ENCODE data around the gene CCL23. TPM values are rescaled to one million over a fixed set of nuclear protein-coding genes. Genes with fewer than 3 reads are reported as not detected.
A peak's percentile ranks its signal among the peaks of the same experiment; 100 is the strongest.

The CCL23 gene
- total RNA-seq, 4 donors from 2014 or later: 1.2 to 12.9 (median 7.3) TPM; not detected in 1

DNA sequence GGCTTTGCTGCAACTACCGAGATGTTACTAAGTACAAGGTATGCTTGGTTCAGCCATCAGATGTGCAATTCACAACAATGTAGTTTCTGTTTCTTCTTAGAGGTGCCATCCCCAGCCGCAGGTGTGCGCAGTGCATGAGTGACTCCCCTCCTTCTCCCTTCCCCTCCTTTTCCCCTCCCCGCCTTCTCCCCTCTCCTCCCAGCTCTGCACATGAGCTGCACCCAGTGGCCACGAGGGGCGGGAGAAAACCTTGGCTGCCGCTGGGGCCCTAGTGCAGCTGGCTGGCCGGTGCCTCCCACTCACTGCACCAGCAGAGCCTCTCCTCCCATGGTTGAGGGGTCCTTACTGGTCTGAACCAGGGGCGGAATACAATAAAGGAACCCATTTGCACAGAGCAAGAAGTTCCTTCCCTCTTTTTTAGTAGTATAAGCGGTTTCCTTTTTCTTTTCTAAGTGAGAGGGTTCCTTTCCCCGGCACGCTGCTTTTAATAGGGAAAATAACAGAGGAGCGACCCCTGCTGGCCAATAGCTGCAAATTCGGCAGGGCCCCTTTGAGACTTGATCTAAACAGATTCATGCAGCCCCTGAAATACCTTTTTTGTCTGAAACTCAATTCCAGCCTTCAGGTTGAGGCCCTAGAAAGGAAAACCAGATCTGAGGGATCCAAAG is 8.6 kb downstream of the CCL23 start:
- no peak overlapping the region for H3K4me3 ChIP-seq
- no peaks in the 10 kb centered on the region for H3K36me3 ChIP-seq
- TF ChIP-seq POLR2AphosphoS5 (IDR thresholded peaks at IDR 0.05) (no peak), POLR2A (IDR thresholded peaks at IDR 0.05) (no peak), EP300 (IDR thresholded peaks at IDR 0.05) (no peak)
- TF ChIP-seq, protein P1, sequence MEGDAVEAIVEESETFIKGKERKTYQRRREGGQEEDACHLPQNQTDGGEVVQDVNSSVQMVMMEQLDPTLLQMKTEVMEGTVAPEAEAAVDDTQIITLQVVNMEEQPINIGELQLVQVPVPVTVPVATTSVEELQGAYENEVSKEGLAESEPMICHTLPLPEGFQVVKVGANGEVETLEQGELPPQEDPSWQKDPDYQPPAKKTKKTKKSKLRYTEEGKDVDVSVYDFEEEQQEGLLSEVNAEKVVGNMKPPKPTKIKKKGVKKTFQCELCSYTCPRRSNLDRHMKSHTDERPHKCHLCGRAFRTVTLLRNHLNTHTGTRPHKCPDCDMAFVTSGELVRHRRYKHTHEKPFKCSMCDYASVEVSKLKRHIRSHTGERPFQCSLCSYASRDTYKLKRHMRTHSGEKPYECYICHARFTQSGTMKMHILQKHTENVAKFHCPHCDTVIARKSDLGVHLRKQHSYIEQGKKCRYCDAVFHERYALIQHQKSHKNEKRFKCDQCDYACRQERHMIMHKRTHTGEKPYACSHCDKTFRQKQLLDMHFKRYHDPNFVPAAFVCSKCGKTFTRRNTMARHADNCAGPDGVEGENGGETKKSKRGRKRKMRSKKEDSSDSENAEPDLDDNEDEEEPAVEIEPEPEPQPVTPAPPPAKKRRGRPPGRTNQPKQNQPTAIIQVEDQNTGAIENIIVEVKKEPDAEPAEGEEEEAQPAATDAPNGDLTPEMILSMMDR (IDR thresholded peaks at IDR 0.05): peak in 1 of 4 experiments; percentile 13
- peaks cover 0 to 43% (median 0%) of the 10 kb centered on the region in 3 donors for H3K9me3 ChIP-seq
- peaks cover 12% of the 10 kb centered on the region for H3K27me3 ChIP-seq
- 77 to 92% methylated on average over 5 to 11 of the region's 14 CpGs for WGBS, 2 donors (ENCODE audit: low coverage in 1 of 2)
- H3K4me1 ChIP-seq: no peaks in the 10 kb centered on the region
- no peak for ATAC-seq
- no peak overlapping the region for H3K27ac ChIP-seq

GRCh38 chr17:36004594-36005108 is 13.1 kb downstream of the CCL23 start:
- no peaks in the 10 kb centered on the region for H3K27me3 ChIP-seq
- H3K27ac ChIP-seq: no peak overlapping the region
- H3K9me3 ChIP-seq: peaks cover 0 to 20% (median 0%) of the 10 kb centered on the region in 3 donors
- TF ChIP-seq POLR2A (IDR thresholded peaks at IDR 0.05) (no peak), EP300 (IDR thresholded peaks at IDR 0.05) (no peak), POLR2AphosphoS5 (IDR thresholded peaks at IDR 0.05) (no peak)
- TF ChIP-seq, protein P1 (IDR thresholded peaks at IDR 0.05): no peak
- WGBS, 2 donors (ENCODE audit: low coverage in 1 of 2): 23 to 37% methylated on average over 2 to 4 of the region's 4 CpGs
- no peaks in the 10 kb centered on the region for H3K36me3 ChIP-seq
- no peak overlapping the region for H3K4me3 ChIP-seq
- ATAC-seq: no peak
- no peaks in the 10 kb centered on the region for H3K4me1 ChIP-seq

GRCh38 chr17:36002631-36003030 is 15.1 kb downstream of the CCL23 start:
- Histone ChIP-seq H3K27me3 (peaks cover 10% of the 10 kb centered on the region), H3K9me3 (no peaks in the 10 kb centered on the region), H3K36me3 (no peaks in the 10 kb centered on the region), H3K4me1 (no peaks in the 10 kb centered on the region), H3K27ac (no peak overlapping the region), H3K4me3 (no peak overlapping the region)
- ATAC-seq: no peak
- 65 to 90% methylated on average over 3 to 4 of the region's 7 CpGs for WGBS, 2 donors (ENCODE audit: low coverage in 1 of 2)
- TF ChIP-seq EP300 (IDR thresholded peaks at IDR 0.05) (no peak), POLR2A (IDR thresholded peaks at IDR 0.05) (no peak), POLR2AphosphoS5 (IDR thresholded peaks at IDR 0.05) (no peak)
- TF ChIP-seq, protein P1 (IDR thresholded peaks at IDR 0.05): no peak

- Histone ChIP-seq H3K4me3 (no peak overlapping the region), H3K36me3 (no peaks in the 10 kb centered on the region), H3K9me3 (no peaks in the 10 kb centered on the region), H3K27ac (no peak overlapping the region), H3K4me1 (no peaks in the 10 kb centered on the region), H3K27me3 (peaks cover 13% of the 10 kb centered on the region)
- WGBS, 2 donors (ENCODE audit: low coverage in 1 of 2): 57 to 70% methylated on average over 1 to 5 of the region's 6 CpGs
- TF ChIP-seq POLR2A (IDR thresholded peaks at IDR 0.05) (no peak), EP300 (IDR thresholded peaks at IDR 0.05) (no peak), POLR2AphosphoS5 (IDR thresholded peaks at IDR 0.05) (no peak)
- TF ChIP-seq, protein P1 (IDR thresholded peaks at IDR 0.05): no peak
- no peak for ATAC-seq
Observed at GRCh38 chr17:36001862-36002603, 15.7 kb downstream of the CCL23 start.
